Skeletal muscle satellite cell (primary cell): Measurements from ENCODE around the gene SUFU.
A peak's percentile ranks its signal among the peaks of the same experiment; 100 is the strongest.

Experiments
- H3K27me3 ChIP-seq: 2 replicates; pipeline ENCODE4 v1.7.0; 2013; ENCODE audit warnings: low read length; ENCODE audit not compliant: control insufficient read depth, insufficient read depth
- H3K36me3 ChIP-seq: 2 replicates; pipeline ENCODE4 v1.7.0; 2013; ENCODE audit warnings: mild to moderate bottlenecking, control low read depth, low read length; ENCODE audit not compliant: insufficient read depth
- H3K4me1 ChIP-seq: 2 replicates; pipeline ENCODE4 v1.7.0; 2013; ENCODE audit warnings: low read length; ENCODE audit not compliant: control insufficient read depth, insufficient read depth
- H3K4me2 ChIP-seq: 2 replicates; pipeline ENCODE4 v1.7.0; 2013; ENCODE audit warnings: mild to moderate bottlenecking, low read length
- H3K4me3 ChIP-seq: 2 replicates; pipeline ENCODE4 v1.7.0; 2013; ENCODE audit warnings: low read length
- H3K9ac ChIP-seq: 2 replicates; pipeline ENCODE4 v1.7.0; 2013; ENCODE audit warnings: mild to moderate bottlenecking, low read depth, low read length, moderate library complexity
- H3K9me3 ChIP-seq: replicated peaks from 2 replicates; pipeline ENCODE4 v1.7.0; 2013; ENCODE audit warnings: mild to moderate bottlenecking, control low read depth, low read length

SUFU gene

GRCh38 chr10:102542800-102543418, 39.1 kb downstream of the SUFU start:
- no peak overlapping the region for H3K9ac ChIP-seq
- H3K27me3 ChIP-seq = no peaks in the 10 kb centered on the region
- no peaks in the 10 kb centered on the region for H3K36me3 ChIP-seq
- H3K4me3 ChIP-seq = no peak overlapping the region
- H3K4me2 ChIP-seq = no peak overlapping the region
- peaks cover 17% of the 10 kb centered on the region for H3K4me1 ChIP-seq
- H3K9me3 ChIP-seq = no peaks in the 10 kb centered on the region

- peaks cover 2% of the 10 kb centered on the region for H3K36me3 ChIP-seq
- no peak overlapping the region for H3K4me2 ChIP-seq
- no peaks in the 10 kb centered on the region for H3K9me3 ChIP-seq
- H3K27me3 ChIP-seq = no peaks in the 10 kb centered on the region
- no peak overlapping the region for H3K4me3 ChIP-seq
- H3K9ac ChIP-seq = no peak overlapping the region
- H3K4me1 ChIP-seq = peaks cover 22% of the 10 kb centered on the region
Measured at GRCh38 chr10:102545265-102545871, 41.6 kb downstream of the SUFU start.

- H3K36me3 ChIP-seq = peaks cover 5% of the 10 kb centered on the region
- no peaks in the 10 kb centered on the region for H3K27me3 ChIP-seq
- no peak overlapping the region for H3K9ac ChIP-seq
- no peak overlapping the region for H3K4me2 ChIP-seq
- peaks cover 22% of the 10 kb centered on the region for H3K4me1 ChIP-seq
- H3K9me3 ChIP-seq = no peaks in the 10 kb centered on the region
- H3K4me3 ChIP-seq = no peak overlapping the region
Measured at GRCh38 chr10:102545997-102546396, 42.2 kb downstream of the SUFU start.

- Histone ChIP-seq H3K4me2 (no peak overlapping the region), H3K9ac (no peak overlapping the region), H3K4me3 (no peak overlapping the region), H3K36me3 (peaks cover 7% of the 10 kb centered on the region), H3K4me1 (peaks cover 22% of the 10 kb centered on the region), H3K9me3 (no peaks in the 10 kb centered on the region), H3K27me3 (no peaks in the 10 kb centered on the region)
Measured at GRCh38 chr10:102546606-102547320, 43.0 kb downstream of the SUFU start.

- H3K36me3 ChIP-seq = peaks cover 7% of the 10 kb centered on the region
- H3K9ac ChIP-seq = no peak overlapping the region
- H3K9me3 ChIP-seq = no peaks in the 10 kb centered on the region
- H3K4me1 ChIP-seq = peaks cover 17% of the 10 kb centered on the region
- H3K4me2 ChIP-seq = no peak overlapping the region
- H3K27me3 ChIP-seq = no peaks in the 10 kb centered on the region
- H3K4me3 ChIP-seq = no peak overlapping the region
Measured at GRCh38 chr10:102549549-102549948, 45.8 kb downstream of the SUFU start.

- H3K27me3 ChIP-seq = no peaks in the 10 kb centered on the region
- no peaks in the 10 kb centered on the region for H3K9me3 ChIP-seq
- H3K9ac ChIP-seq = no peak overlapping the region
- H3K36me3 ChIP-seq = peaks cover 7% of the 10 kb centered on the region
- peaks cover 19% of the 10 kb centered on the region for H3K4me1 ChIP-seq
- no peak overlapping the region for H3K4me3 ChIP-seq
- H3K4me2 ChIP-seq = no peak overlapping the region
Measured at GRCh38 chr10:102550636-102551210, 47.0 kb downstream of the SUFU start.

- Histone ChIP-seq H3K36me3 (peaks cover 7% of the 10 kb centered on the region), H3K27me3 (no peaks in the 10 kb centered on the region), H3K4me3 (no peak overlapping the region), H3K9me3 (no peaks in the 10 kb centered on the region), H3K9ac (no peak overlapping the region), H3K4me1 (peaks cover 14% of the 10 kb centered on the region), H3K4me2 (no peak overlapping the region)
Measured at GRCh38 chr10:102552533-102552932, 48.8 kb downstream of the SUFU start.

GRCh38 chr10:102553771-102554170, 50.0 kb downstream of the SUFU start:
- Histone ChIP-seq H3K4me1 (peaks cover 14% of the 10 kb centered on the region), H3K9ac (no peak overlapping the region), H3K4me3 (no peak overlapping the region), H3K4me2 (no peak overlapping the region), H3K36me3 (peaks cover 7% of the 10 kb centered on the region), H3K27me3 (no peaks in the 10 kb centered on the region), H3K9me3 (no peaks in the 10 kb centered on the region)

- no peak overlapping the region for H3K9ac ChIP-seq
- H3K4me3 ChIP-seq = no peak overlapping the region
- no peaks in the 10 kb centered on the region for H3K27me3 ChIP-seq
- H3K4me1 ChIP-seq = peaks cover 10% of the 10 kb centered on the region
- no peak overlapping the region for H3K4me2 ChIP-seq
- H3K9me3 ChIP-seq = no peaks in the 10 kb centered on the region
- H3K36me3 ChIP-seq = peaks cover 7% of the 10 kb centered on the region
Measured at GRCh38 chr10:102554531-102554930, 50.8 kb downstream of the SUFU start.

- H3K9ac ChIP-seq = no peak overlapping the region
- H3K4me2 ChIP-seq = peak overlapping the region; percentile 67
- no peaks in the 10 kb centered on the region for H3K9me3 ChIP-seq
- peak overlapping the region; percentile 23 for H3K4me3 ChIP-seq
- H3K27me3 ChIP-seq = no peaks in the 10 kb centered on the region
- H3K4me1 ChIP-seq = peaks cover 9% of the 10 kb centered on the region
- H3K36me3 ChIP-seq = peaks cover 4% of the 10 kb centered on the region
Measured at GRCh38 chr10:102555781-102556328, 52.1 kb downstream of the SUFU start.

GRCh38 chr10:102557569-102557968, 53.8 kb downstream of the SUFU start:
- peaks cover 9% of the 10 kb centered on the region for H3K4me1 ChIP-seq
- H3K9ac ChIP-seq = no peak overlapping the region
- H3K36me3 ChIP-seq = no peaks in the 10 kb centered on the region

More at GRCh38 chr10:102557569-102557968, 53.8 kb downstream of the SUFU start:
- Histone ChIP-seq H3K27me3 (no peaks in the 10 kb centered on the region), H3K9me3 (no peaks in the 10 kb centered on the region), H3K4me3 (no peak overlapping the region), H3K4me2 (no peak overlapping the region)
